K562 (cell line): ENCODE results near the gene PTBP3. TPM values are rescaled to one million over a fixed set of nuclear protein-coding genes. Genes with fewer than 3 reads are reported as not detected.

Source experiments
- ATAC-seq: fragments of 200-7000 bp; cut with Tn5 transposase; 3 replicates; pipeline ENCODE4 v1.9.1; 2020; ENCODE audit warnings: moderate library complexity
- BruUV-seq: library from RNA; stranded (reverse); fragments of 400-500 nt; replicated peaks from 2 replicates; lab custom pipeline; 2021; lab: Mats Ljungman, UMichigan
- CTCF ChIA-PET: fragments of 300-600 bp; formaldehyde crosslinking; extraction: SDS; loops from one replicate; lab custom pipeline; 2021; ENCODE audit warnings: low intra/inter-chr PET ratio; lab: Yijun Ruan, JAX
- POLR2A ChIA-PET: fragments of 300-600, 350-650 bp; sonication (Branson Sonifier 250); formaldehyde crosslinking; extraction: SDS; loops from one replicate; lab custom pipeline; 2021; ENCODE audit warnings: antibody characterized with exemption, inconsistent platforms; lab: Yijun Ruan, JAX
- DNase-seq, 4 experiments: peaks; one replicate each; pipeline versions ENCODE4 v3.0.0 to v3.0.0-alpha.2; 2011 to 2018; ENCODE audit warnings: low spot score in 3 of 4, mixed read lengths in 3 of 4; ENCODE audit errors: extremely low read depth in 1 of 4
- FAIRE-seq: peaks from 2 replicates; lab custom pipeline; 2011; peaks lifted over from hg19 to GRCh38; lab: Jason Lieb, UNC
- H2AFZ ChIP-seq: 2 replicates; pipeline ENCODE4 v1.6.0; 2011; ENCODE audit warnings: low read depth, low read length, control low read depth, inconsistent platforms
- H3K27ac ChIP-seq: fragments of 200-600 bp; 3 replicates; pipeline ENCODE4 v1.8.0; 2011; ENCODE audit warnings: low read depth, mild to moderate bottlenecking, control low read depth, inconsistent platforms, low read length, moderate library complexity, mixed read lengths; ENCODE audit errors: extremely low read depth
- H3K27me3 ChIP-seq, 2 experiments: fragments of 300-600 bp in 1 of 2; 2 replicates in 1 of 2; 3 replicates in 1 of 2; pipeline versions ENCODE4 v1.6.0 to v1.8.0; 2011; ENCODE audit warnings: inconsistent platforms in 2 of 2, low read length in 2 of 2, mild to moderate bottlenecking in 1 of 2, mixed read lengths in 1 of 2, moderate library complexity in 1 of 2; ENCODE audit not compliant: control insufficient read depth in 2 of 2, insufficient read depth in 2 of 2
- H3K36me3 ChIP-seq: fragments of 300-600 bp; 3 replicates; pipeline ENCODE4 v1.8.0; 2011; ENCODE audit warnings: mild to moderate bottlenecking, low read length, inconsistent platforms; ENCODE audit not compliant: control insufficient read depth, insufficient read depth
- H3K4me1 ChIP-seq, 2 experiments: fragments of 200-600 bp in 1 of 2; replicated peaks in 1 of 2; 2 replicates in 1 of 2; 3 replicates in 1 of 2; pipeline versions ENCODE4 v1.5.1 to v1.8.0; 2011; ENCODE audit warnings: inconsistent platforms in 2 of 2, low read length in 2 of 2, mild to moderate bottlenecking in 1 of 2, mixed read lengths in 1 of 2, moderate library complexity in 1 of 2; ENCODE audit not compliant: control insufficient read depth in 2 of 2, insufficient read depth in 2 of 2
- H3K4me2 ChIP-seq: 2 replicates; pipeline ENCODE4 v1.6.1; 2011; ENCODE audit warnings: low read length, control low read depth, inconsistent platforms, mixed read lengths; ENCODE audit not compliant: insufficient read depth
- H3K4me3 ChIP-seq: fragments of 200-600 bp; sonication (generic), shearing (Covaris generic); 2 replicates; pipeline ENCODE4 v1.5.1; 2016; ENCODE audit warnings: control low read depth, inconsistent platforms
- H3K79me2 ChIP-seq: fragments of 200-600 bp; 3 replicates; pipeline ENCODE4 v1.8.0; 2011; ENCODE audit warnings: low read length, inconsistent platforms; ENCODE audit not compliant: control insufficient read depth, insufficient read depth
- H3K9ac ChIP-seq, 2 experiments: 2 replicates each; pipeline versions ENCODE4 v1.6.0 to v1.6.1; 2011; ENCODE audit warnings: low read depth in 2 of 2, low read length in 2 of 2, control low read depth in 1 of 2, inconsistent platforms in 1 of 2, mild to moderate bottlenecking in 1 of 2, mixed read lengths in 1 of 2; ENCODE audit not compliant: insufficient read depth in 1 of 2
- H3K9me1 ChIP-seq: one replicate; pipeline ENCODE4 v1.6.0; 2011; ENCODE audit warnings: inconsistent platforms, mild to moderate bottlenecking, low read length, moderate library complexity; ENCODE audit not compliant: control insufficient read depth, insufficient read depth
- H3K9me3 ChIP-seq: replicated peaks from 2 replicates; pipeline ENCODE4 v1.5.1; 2011; ENCODE audit warnings: low read depth, low read length, inconsistent platforms; ENCODE audit not compliant: control insufficient read depth, insufficient read depth
- H4K20me1 ChIP-seq: replicated peaks from 2 replicates; pipeline ENCODE4 v1.6.1; 2011; ENCODE audit warnings: low read length, inconsistent platforms, mixed read lengths; ENCODE audit not compliant: control insufficient read depth, insufficient read depth
- ATF3 ChIP-seq, 2 experiments: fragments of 450-650 bp in 1 of 2; sonication (generic) in 1 of 2; formaldehyde crosslinking in 1 of 2; IDR thresholded peaks in 1 of 2; conservative IDR thresholded peaks in 1 of 2; 2 replicates each; pipeline versions ENCODE4 v1.6.1 to v1.8.1; 2016 to 2023; ENCODE audit warnings: mild to moderate bottlenecking in 2 of 2, moderate library complexity in 2 of 2, inconsistent platforms in 1 of 2, missing genetic modification reagents in 1 of 2
- CEBPG ChIP-seq, 3 experiments: fragments of 200-800 bp in 1 of 3; sonication (Bioruptor generic) in 1 of 3; sonication (generic) in 1 of 3; formaldehyde crosslinking in 1 of 3; IDR thresholded peaks in 2 of 3; conservative IDR thresholded peaks in 1 of 3; 2 replicates each; pipeline versions ENCODE4 v1.6.1 to v1.8.0; 2016 to 2022; ENCODE audit warnings: missing compliant biosample characterization in 2 of 3, missing genetic modification characterization in 2 of 3, mild to moderate bottlenecking in 1 of 3, missing genetic modification reagents in 1 of 3
- CTBP1 ChIP-seq: fragments of 450-650 bp; IDR thresholded peaks from 2 replicates; pipeline ENCODE4 v1.6.1; 2016; ENCODE audit warnings: borderline replicate concordance
- E2F4 ChIP-seq: sonication (generic); formaldehyde crosslinking; IDR thresholded peaks from 2 replicates; pipeline ENCODE4 v1.8.0; 2022; ENCODE audit warnings: mild to moderate bottlenecking, low read depth, missing genetic modification reagents
- MAZ ChIP-seq, 2 experiments: fragments of 450-650 bp in 1 of 2; sonication (generic) in 1 of 2; formaldehyde crosslinking; IDR thresholded peaks in 1 of 2; conservative IDR thresholded peaks in 1 of 2; 2 replicates each; pipeline versions ENCODE4 v1.4.0 to v1.5.0; 2020; ENCODE audit warnings: mild to moderate bottlenecking in 1 of 2, missing genetic modification reagents in 1 of 2
- NR2C2 ChIP-seq, 2 experiments: fragments of 200-800 bp in 1 of 2; sonication (Bioruptor generic) in 1 of 2; sonication (generic) in 1 of 2; formaldehyde crosslinking in 1 of 2; IDR thresholded peaks; 2 replicates each; pipeline versions ENCODE4 v1.6.1 to v1.8.0; 2016 to 2022; ENCODE audit warnings: mild to moderate bottlenecking in 1 of 2, missing compliant biosample characterization in 1 of 2, missing genetic modification characterization in 1 of 2, missing genetic modification reagents in 1 of 2
- POLR2G ChIP-seq: fragments of 200-400 bp; formaldehyde crosslinking; IDR thresholded peaks from 2 replicates; pipeline ENCODE4 v1.6.1; 2017; ENCODE audit warnings: low read depth, mild to moderate bottlenecking, antibody characterized with exemption, low read length, moderate library complexity
- ZNF174 ChIP-seq: fragments of 250-450 bp; sonication (Bioruptor Pico); IDR thresholded peaks from 2 replicates; pipeline ENCODE4 v1.4.0; 2020; ENCODE audit warnings: mild to moderate bottlenecking
- ZNF175 ChIP-seq: fragments of 200-800 bp; sonication (Bioruptor generic); IDR thresholded peaks from 2 replicates; pipeline ENCODE4 v1.6.1; 2016; ENCODE audit warnings: low read depth, mild to moderate bottlenecking, missing genetic modification characterization, missing compliant biosample characterization
- WGBS: fragments of 100-300 bp; shearing (Covaris generic); methylation state at CpG from one replicate; pipeline ENCODE4 v1.1.6; 2016; ENCODE audit warnings: low coverage, mixed read lengths; ENCODE audit not compliant: insufficient coverage; ENCODE audit errors: missing lambda C conversion rate; 5-methylcytosine and 5-hydroxymethylcytosine counted together
- in situ Hi-C: fragments of 300-500 bp; cut with MboI; formaldehyde crosslinking; loops from 4 replicates; pipeline ENCODE4 v1.15.0; 2018; ENCODE audit warnings: inconsistent platforms, mixed read lengths
- intact Hi-C: fragments of 100-400 bp; cut with micrococcal nuclease; formaldehyde crosslinking; loops from 2 replicates; pipeline ENCODE4 v1.14.2; 2022
- polyA plus RNA-seq, 8 experiments: library from polyadenylated mRNA; depleted of rRNA in 4 of 8; stranded (reverse) in 5 of 8; unstranded in 3 of 8; fragments of >200 nt; fragmentation: Nextera tagmentation in 2 of 8; fragmentation: Illumina TruSeq in 1 of 8; extraction: Ambion mirVana in 2 of 8; extraction: Trizol in 1 of 8; gene quantifications; 2 replicates each; pipeline versions ENCODE4 v1.2.1 to v1.2.3, GENCODE V29; 2011 to 2014; ENCODE audit warnings: inconsistent platforms in 1 of 8, missing spikeins in 1 of 8
- total RNA-seq, 7 experiments: library from RNA; depleted of rRNA in 6 of 7; stranded (reverse); fragments of >200 nt in 6 of 7; fragmentation: Illumina TruSeq in 2 of 7; extraction: Trizol in 2 of 7; gene quantifications; 2 replicates each; pipeline versions ENCODE4 v1.2.1 to v1.2.3, GENCODE V29; 2011 to 2021; ENCODE audit warnings: low replicate concordance in 1 of 7
- TF ChIP-seq, protein P1 (sequence below): fragments of 450-650 bp; IDR thresholded peaks from 2 replicates; pipeline ENCODE4 v1.6.1; 2014; ENCODE audit warnings: low read depth, mild to moderate bottlenecking, moderate library complexity, borderline replicate concordance
- TF ChIP-seq, protein P2 (sequence below): fragments of 250-450 bp; sonication (Bioruptor Pico); IDR thresholded peaks from 2 replicates; pipeline ENCODE4 v1.5.0; 2020; ENCODE audit warnings: mild to moderate bottlenecking

PTBP3 gene
- total and polyA plus RNA-seq, 9 of the 15 experiments (the other 6 are each of a cell fraction or from before 2014, with no cell fraction given): 22.4 to 132 (median 68.0) TPM

DNA sequence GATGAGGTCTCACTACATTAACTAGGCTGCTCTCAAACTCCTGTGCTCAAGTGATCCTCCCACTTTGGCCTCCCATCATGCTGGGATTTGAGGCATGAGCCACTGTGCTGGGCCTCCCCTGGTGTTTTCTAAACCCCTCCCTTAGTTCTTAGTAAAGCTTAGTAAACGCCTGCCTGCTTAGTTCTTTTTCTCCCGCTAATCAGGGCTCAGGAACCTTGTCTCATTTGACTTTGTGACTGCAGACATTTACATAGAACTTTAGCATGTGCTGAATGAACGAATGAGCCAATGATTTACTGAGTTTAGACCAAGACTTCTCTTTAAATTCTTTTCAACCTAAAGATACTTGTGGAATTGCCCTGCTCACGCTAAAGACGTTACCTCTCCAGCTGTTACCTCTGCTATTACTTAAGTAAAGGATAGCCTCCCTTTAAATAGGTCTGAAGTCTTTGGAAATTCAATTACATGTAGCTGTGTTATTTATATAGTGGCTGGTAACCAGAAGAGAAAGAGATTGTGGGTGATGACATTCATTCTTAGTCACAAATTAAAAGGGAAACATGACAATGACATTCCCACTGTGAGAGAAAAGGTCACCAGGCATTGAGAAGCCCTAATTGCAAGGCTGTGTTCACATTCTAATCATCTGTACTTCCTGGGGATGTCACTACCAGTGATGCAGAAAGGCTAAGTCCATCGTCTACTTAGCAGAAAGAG is 139.7 kb downstream of the PTBP3 start:
- peak; percentile 14; the same call in 2 of the 3 replicates for ATAC-seq
- in situ Hi-C loops: no loop called here
- 45% methylated on average over 6 of the region's 6 CpGs for WGBS

More for the DNA sequence above, 139.7 kb downstream of the PTBP3 start:
- no TSS peak for BruUV-seq
- H3K9me1 ChIP-seq: no peaks in the 10 kb centered on the region
- no peaks in the 10 kb centered on the region for H4K20me1 ChIP-seq
- TF ChIP-seq, protein P1, sequence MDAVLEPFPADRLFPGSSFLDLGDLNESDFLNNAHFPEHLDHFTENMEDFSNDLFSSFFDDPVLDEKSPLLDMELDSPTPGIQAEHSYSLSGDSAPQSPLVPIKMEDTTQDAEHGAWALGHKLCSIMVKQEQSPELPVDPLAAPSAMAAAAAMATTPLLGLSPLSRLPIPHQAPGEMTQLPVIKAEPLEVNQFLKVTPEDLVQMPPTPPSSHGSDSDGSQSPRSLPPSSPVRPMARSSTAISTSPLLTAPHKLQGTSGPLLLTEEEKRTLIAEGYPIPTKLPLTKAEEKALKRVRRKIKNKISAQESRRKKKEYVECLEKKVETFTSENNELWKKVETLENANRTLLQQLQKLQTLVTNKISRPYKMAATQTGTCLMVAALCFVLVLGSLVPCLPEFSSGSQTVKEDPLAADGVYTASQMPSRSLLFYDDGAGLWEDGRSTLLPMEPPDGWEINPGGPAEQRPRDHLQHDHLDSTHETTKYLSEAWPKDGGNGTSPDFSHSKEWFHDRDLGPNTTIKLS: no peak
- TF ChIP-seq ZNF175: no peak
- no peak for TF ChIP-seq ZNF174
- TF ChIP-seq MAZ (CRISPR knock-in tag; conservative IDR thresholded peaks at IDR 0.05 in 1 of 2, IDR thresholded peaks at IDR 0.05 in 1 of 2): 0 out of 4 replicates have a peak, but pooled peaks of 1 of the 2 experiments have one; percentile 20
- TF ChIP-seq CTBP1: no peak
- TF ChIP-seq NR2C2 (CRISPR knock-in tag; IDR thresholded peaks at IDR 0.05): no peak
- TF ChIP-seq NR2C2 (tag; IDR thresholded peaks at IDR 0.05): no peak
- TF ChIP-seq POLR2G: no peak
- no peak for TF ChIP-seq CEBPG (CRISPR knock-in tag; IDR thresholded peaks at IDR 0.05)
- TF ChIP-seq CEBPG (tag; conservative IDR thresholded peaks at IDR 0.05 in 1 of 2, IDR thresholded peaks at IDR 0.05 in 1 of 2): peak in 1 of 2 experiments; percentile 25; a peak in 1 of 4 replicates
- no peak for TF ChIP-seq E2F4 (CRISPR knock-in tag)
- TF ChIP-seq, protein P2, sequence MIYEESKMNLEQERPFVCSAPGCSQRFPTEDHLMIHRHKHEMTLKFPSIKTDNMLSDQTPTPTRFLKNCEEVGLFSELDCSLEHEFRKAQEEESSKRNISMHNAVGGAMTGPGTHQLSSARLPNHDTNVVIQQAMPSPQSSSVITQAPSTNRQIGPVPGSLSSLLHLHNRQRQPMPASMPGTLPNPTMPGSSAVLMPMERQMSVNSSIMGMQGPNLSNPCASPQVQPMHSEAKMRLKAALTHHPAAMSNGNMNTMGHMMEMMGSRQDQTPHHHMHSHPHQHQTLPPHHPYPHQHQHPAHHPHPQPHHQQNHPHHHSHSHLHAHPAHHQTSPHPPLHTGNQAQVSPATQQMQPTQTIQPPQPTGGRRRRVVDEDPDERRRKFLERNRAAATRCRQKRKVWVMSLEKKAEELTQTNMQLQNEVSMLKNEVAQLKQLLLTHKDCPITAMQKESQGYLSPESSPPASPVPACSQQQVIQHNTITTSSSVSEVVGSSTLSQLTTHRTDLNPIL (CRISPR knock-in tag): peak; percentile 42; the same call in 1 of the 2 replicates
- TF ChIP-seq ATF3 (IDR thresholded peaks at IDR 0.05): peak; percentile 24; the same call in 1 of the 2 replicates
- no peak for TF ChIP-seq ATF3 (CRISPR knock-in tag; conservative IDR thresholded peaks at IDR 0.05)
- peaks cover 10 to 24% of the 10 kb centered on the region in 2 experiments for H3K4me1 ChIP-seq
- no peaks in the 10 kb centered on the region for H3K36me3 ChIP-seq
- H3K27me3 ChIP-seq: no peaks in the 10 kb centered on the region
- H3K9ac ChIP-seq: peak overlapping the region in 1 of 2 experiments; percentile 14; a peak in 1 of 4 replicates
- H3K79me2 ChIP-seq: no peaks in the 10 kb centered on the region
- ChIA-PET CTCF (no interaction called here), POLR2A (interaction anchor here (0.6 to 1.8 kb wide), 4 partner anchors 12 to 310 kb away, joined by 3 to 4 read pairs (median 3); no protein-coding TSS in a partner anchor)
- intact Hi-C loops: no loop called here
- H3K27ac ChIP-seq: no peak overlapping the region; the same call in 2 of the 3 replicates
- H3K4me3 ChIP-seq: no peak overlapping the region
- FAIRE-seq (peak; percentile 65), DNase-seq (no peak)
- no peak overlapping the region for H3K4me2 ChIP-seq
- H3K9me3 ChIP-seq: no peaks in the 10 kb centered on the region
- peak overlapping the region; percentile 95 for H2AFZ ChIP-seq
